ENCODE data around the gene NPW. TPM values are rescaled to one million over a fixed set of nuclear protein-coding genes. Genes with fewer than 3 reads are reported as not detected.

The NPW gene
- total and polyA plus RNA-seq, 8 donors, result 0.94 to 5.4 (median 2.7) TPM

GRCh38 chr16:2042986-2043666 lies 23.5 kb downstream of the NPW start:
- Histone ChIP-seq H3K27ac (peak overlapping the region; percentile 73 to 75), H3K36me3 (peaks cover 0 to 6% of the 10 kb centered on the region in 2 donors)
- intact Hi-C loops (cut with DNase I), result no loop called here

GRCh38 chr16:2043667-2044451 lies 24.3 kb downstream of the NPW start:
- ATAC-seq, result peak; percentile 14
- H3K4me3 ChIP-seq, result no peak overlapping the region
- H3K27ac ChIP-seq, result peak overlapping the region; percentile 73 to 75
- no peak for TF ChIP-seq CTCF (IDR thresholded peaks at IDR 0.05)
- DNase-seq, result peak in 2 of 4 donors; percentile 77 to 85
- intact Hi-C loops (cut with DNase I), result no loop called here
- H3K36me3 ChIP-seq, result peaks cover 0 to 2% of the 10 kb centered on the region in 2 donors
- no peaks in the 10 kb centered on the region for H3K9me3 ChIP-seq
- H3K27me3 ChIP-seq, result no peaks in the 10 kb centered on the region
- peaks cover 49 to 87% of the 10 kb centered on the region in 2 donors for H3K4me1 ChIP-seq

More at GRCh38 chr16:2042986-2043666, 23.5 kb downstream of the NPW start:
- H3K4me1 ChIP-seq, result peaks cover 49 to 88% of the 10 kb centered on the region in 2 donors
- no peaks in the 10 kb centered on the region for H3K27me3 ChIP-seq
- DNase-seq, result peak in 2 of 4 donors; percentile 82 to 83
- no peak overlapping the region for H3K4me3 ChIP-seq
- no peak for TF ChIP-seq CTCF (IDR thresholded peaks at IDR 0.05)
- peak; percentile 23 for ATAC-seq
- no peaks in the 10 kb centered on the region for H3K9me3 ChIP-seq

GRCh38 chr16:2044541-2044940 lies 25.0 kb downstream of the NPW start:
- no peaks in the 10 kb centered on the region for H3K9me3 ChIP-seq

GRCh38 chr16:2045965-2046892 lies 26.6 kb downstream of the NPW start:
- H3K4me1 ChIP-seq, result peaks cover 32 to 70% of the 10 kb centered on the region in 2 donors
- intact Hi-C loops (cut with DNase I), result no loop called here
- no peaks in the 10 kb centered on the region for H3K9me3 ChIP-seq
- ATAC-seq (no peak), DNase-seq (no peak)
- peak overlapping the region; percentile 74 to 77 for H3K27ac ChIP-seq
- no peaks in the 10 kb centered on the region for H3K27me3 ChIP-seq
- peak overlapping the region in 1 of 2 donors; percentile 94 for H3K4me3 ChIP-seq
- TF ChIP-seq CTCF (IDR thresholded peaks at IDR 0.05), result no peak
- peaks cover 0 to 12% of the 10 kb centered on the region in 2 donors for H3K36me3 ChIP-seq

More at GRCh38 chr16:2044541-2044940, 25.0 kb downstream of the NPW start:
- no peak for ATAC-seq
- no peak overlapping the region for H3K4me3 ChIP-seq
- intact Hi-C loops (cut with DNase I), result no loop called here
- H3K36me3 ChIP-seq, result no peaks in the 10 kb centered on the region
- no peak for DNase-seq
- H3K27ac ChIP-seq, result peak overlapping the region; percentile 73 to 75
- H3K4me1 ChIP-seq, result peaks cover 46 to 87% of the 10 kb centered on the region in 2 donors
- TF ChIP-seq CTCF (IDR thresholded peaks at IDR 0.05), result no peak
- H3K27me3 ChIP-seq, result no peaks in the 10 kb centered on the region

All from left lung (tissue), 10 donors.